NCI-H446 (cell line): ENCODE measurements around the gene PDE4D.
"Not testable (repeated sequence)": the region's sequence is repeated elsewhere in the genome, so short reads cannot be mapped to it uniquely, and the experiment has no call there.

ENCODE experiments used
- DNase-seq, 2 experiments: peaks; one replicate each; lab custom pipeline; 2025; lab: John Stamatoyannopoulos, UW

PDE4D gene

GRCh38 chr5:59471463-59471862 lies 422.1 kb downstream of the PDE4D start:
- DNase-seq: no peak

- no peak for DNase-seq
Observed at GRCh38 chr5:59467969-59468368, 425.6 kb downstream of the PDE4D start.

- no peak for DNase-seq
Observed at GRCh38 chr5:59466271-59466670, 427.3 kb downstream of the PDE4D start.

GRCh38 chr5:59464969-59465368 lies 428.6 kb downstream of the PDE4D start:
- DNase-seq: no peak

GRCh38 chr5:59463618-59464166 lies 429.8 kb downstream of the PDE4D start:
- not testable (repeated sequence) for DNase-seq

GRCh38 chr5:59462956-59463355 lies 430.6 kb downstream of the PDE4D start:
- no peak for DNase-seq

- peak; percentile 81 to 85 for DNase-seq
Observed at GRCh38 chr5:59460368-59461153, 433.0 kb downstream of the PDE4D start.

- no peak for DNase-seq
Observed at GRCh38 chr5:59458966-59459729, 434.4 kb downstream of the PDE4D start.

GRCh38 chr5:59458321-59458720 lies 435.2 kb downstream of the PDE4D start:
- DNase-seq: no peak

- no peak for DNase-seq
Observed at GRCh38 chr5:59449905-59450644, 443.5 kb downstream of the PDE4D start.

GRCh38 chr5:59446356-59446755 lies 447.2 kb downstream of the PDE4D start:
- DNase-seq: peak; percentile 18 to 77

- DNase-seq: no peak
Observed at GRCh38 chr5:59445741-59446140, 447.8 kb downstream of the PDE4D start.

- DNase-seq: no peak
Observed at GRCh38 chr5:59439303-59439702, 454.2 kb downstream of the PDE4D start.

- DNase-seq: peak; percentile 16 to 40
Observed at GRCh38 chr5:59437176-59437575, 456.4 kb downstream of the PDE4D start.

- DNase-seq: no peak
Observed at GRCh38 chr5:59436364-59437148, 457.0 kb downstream of the PDE4D start.

- DNase-seq: peak in 1 of 2 experiments; percentile 29
Observed at GRCh38 chr5:59433174-59433573, 460.4 kb downstream of the PDE4D start.

GRCh38 chr5:59430066-59430685 lies 463.4 kb downstream of the PDE4D start:
- DNase-seq: no peak

- no peak for DNase-seq
Observed at GRCh38 chr5:59428391-59428790, 465.1 kb downstream of the PDE4D start.

- no peak for DNase-seq
Observed at GRCh38 chr5:59424515-59424914, 469.0 kb downstream of the PDE4D start.

GRCh38 chr5:59423021-59423420 lies 470.5 kb downstream of the PDE4D start:
- peak in 1 of 2 experiments; percentile 10 for DNase-seq
